CD4-positive, alpha-beta T cell treated with Interleukin-17A for 1 hour (primary cell): ENCODE results near the gene ZFHX3.
A peak's percentile ranks its signal among the peaks of the same experiment; 100 is the strongest.

Experiments used
- DNase-seq: peaks from one replicate; pipeline ENCODE4 v3.0.0-alpha.2; 2020

Gene ZFHX3

GRCh38 chr16:72811876-72812275 lies 236.1 kb downstream of the ZFHX3 start:
- DNase-seq: no peak

- no peak for DNase-seq
These were observed 236.7 kb downstream of the ZFHX3 start for GRCh38 chr16:72811188-72811720.

GRCh38 chr16:72810480-72810879 lies 237.4 kb downstream of the ZFHX3 start:
- no peak for DNase-seq

- no peak for DNase-seq
These were observed 238.5 kb downstream of the ZFHX3 start for GRCh38 chr16:72809446-72809845.

GRCh38 chr16:72808754-72809153 lies 239.2 kb downstream of the ZFHX3 start:
- DNase-seq: no peak

- no peak for DNase-seq
These were observed 240.7 kb downstream of the ZFHX3 start for GRCh38 chr16:72807245-72807644.

- DNase-seq: no peak
These were observed 242.4 kb downstream of the ZFHX3 start for GRCh38 chr16:72805486-72805885.

- no peak for DNase-seq
These were observed 247.3 kb downstream of the ZFHX3 start for GRCh38 chr16:72800524-72801161.

- no peak for DNase-seq
These were observed 249.7 kb downstream of the ZFHX3 start for GRCh38 chr16:72798264-72798663.

- no peak for DNase-seq
These were observed 250.3 kb downstream of the ZFHX3 start for GRCh38 chr16:72797621-72798020.

- DNase-seq: no peak
These were observed 251.7 kb downstream of the ZFHX3 start for GRCh38 chr16:72796222-72796621.

- no peak for DNase-seq
These were observed 252.9 kb downstream of the ZFHX3 start for GRCh38 chr16:72794986-72795385.

- no peak for DNase-seq
These were observed 253.6 kb downstream of the ZFHX3 start for GRCh38 chr16:72794319-72794718.

- no peak for DNase-seq
These were observed 254.2 kb downstream of the ZFHX3 start for GRCh38 chr16:72793716-72794115.

GRCh38 chr16:72793017-72793416 lies 254.9 kb downstream of the ZFHX3 start:
- no peak for DNase-seq

GRCh38 chr16:72791786-72792185 lies 256.1 kb downstream of the ZFHX3 start:
- no peak for DNase-seq

- DNase-seq: no peak
These were observed 258.0 kb downstream of the ZFHX3 start for GRCh38 chr16:72789921-72790320.

GRCh38 chr16:72789465-72789864 lies 258.5 kb downstream of the ZFHX3 start:
- no peak for DNase-seq

GRCh38 chr16:72788269-72788809 lies 259.6 kb downstream of the ZFHX3 start:
- no peak for DNase-seq

GRCh38 chr16:72787514-72788268 lies 260.2 kb downstream of the ZFHX3 start:
- DNase-seq: peak; percentile 45

GRCh38 chr16:72787130-72787513 lies 260.8 kb downstream of the ZFHX3 start:
- DNase-seq: no peak

GRCh38 chr16:72786606-72787005 lies 261.3 kb downstream of the ZFHX3 start:
- DNase-seq: no peak

- DNase-seq: no peak
These were observed 262.0 kb downstream of the ZFHX3 start for GRCh38 chr16:72785886-72786285.

- no peak for DNase-seq
These were observed 262.8 kb downstream of the ZFHX3 start for GRCh38 chr16:72785171-72785570.
